Lower lobe of right lung (tissue), 2 donors: Measurements from ENCODE around the gene CHSY1. TPM values are rescaled to one million over a fixed set of nuclear protein-coding genes. Genes with fewer than 3 reads are reported as not detected.

Experiments used
- ATAC-seq, 2 donors: fragments of 200-7000 bp; cut with Tn5 transposase; one replicate each; pipeline ENCODE4 v1.9.1; 2020 to 2022; ENCODE audit warnings: mild to moderate bottlenecking in 2 of 2, moderate library complexity in 2 of 2
- DNase-seq: peaks from one replicate; pipeline ENCODE4 v3.0.0-alpha.2; 2020
- H3K27ac ChIP-seq: fragments of 200-600 bp; one replicate; pipeline ENCODE4 v1.8.0; 2022
- H3K27me3 ChIP-seq: fragments of 200-600 bp; one replicate; pipeline ENCODE4 v1.8.0; 2022; ENCODE audit warnings: low read depth
- H3K36me3 ChIP-seq: fragments of 200-600 bp; one replicate; pipeline ENCODE4 v1.8.0; 2022; ENCODE audit warnings: mild to moderate bottlenecking
- H3K4me1 ChIP-seq: fragments of 200-600 bp; one replicate; pipeline ENCODE4 v1.8.0; 2022
- H3K4me3 ChIP-seq: fragments of 200-600 bp; one replicate; pipeline ENCODE4 v1.8.0; 2022; ENCODE audit warnings: mild to moderate bottlenecking
- H3K9me3 ChIP-seq: fragments of 200-600 bp; one replicate; pipeline ENCODE4 v1.8.0; 2022
- CTCF ChIP-seq: fragments of 200-600 bp; IDR thresholded peaks from one replicate; pipeline ENCODE4 v1.8.0; 2022; ENCODE audit warnings: antibody characterized with exemption, mild to moderate bottlenecking
- intact Hi-C: fragments of 100-400 bp; cut with DNase I; formaldehyde crosslinking; loops from one replicate; pipeline ENCODE4 v1.11.0; 2022
- long read RNA-seq: library from polyadenylated mRNA; unstranded; transcript quantifications from one replicate; pipeline ENCODE4 v2.0.0, GENCODE V29; 2021
- total RNA-seq: library from RNA; stranded (reverse); fragmentation: NEBNext Ultra II Directional; extraction: Animal tissue kit (Norgen Biotek cat#: 25700); gene quantifications from one replicate; pipeline ENCODE4 v1.2.1, GENCODE V29; 2021
- donor health status: DM: no; HTN: yes; CAD: no; lungs with severe emphysema.

Gene CHSY1, protein sequence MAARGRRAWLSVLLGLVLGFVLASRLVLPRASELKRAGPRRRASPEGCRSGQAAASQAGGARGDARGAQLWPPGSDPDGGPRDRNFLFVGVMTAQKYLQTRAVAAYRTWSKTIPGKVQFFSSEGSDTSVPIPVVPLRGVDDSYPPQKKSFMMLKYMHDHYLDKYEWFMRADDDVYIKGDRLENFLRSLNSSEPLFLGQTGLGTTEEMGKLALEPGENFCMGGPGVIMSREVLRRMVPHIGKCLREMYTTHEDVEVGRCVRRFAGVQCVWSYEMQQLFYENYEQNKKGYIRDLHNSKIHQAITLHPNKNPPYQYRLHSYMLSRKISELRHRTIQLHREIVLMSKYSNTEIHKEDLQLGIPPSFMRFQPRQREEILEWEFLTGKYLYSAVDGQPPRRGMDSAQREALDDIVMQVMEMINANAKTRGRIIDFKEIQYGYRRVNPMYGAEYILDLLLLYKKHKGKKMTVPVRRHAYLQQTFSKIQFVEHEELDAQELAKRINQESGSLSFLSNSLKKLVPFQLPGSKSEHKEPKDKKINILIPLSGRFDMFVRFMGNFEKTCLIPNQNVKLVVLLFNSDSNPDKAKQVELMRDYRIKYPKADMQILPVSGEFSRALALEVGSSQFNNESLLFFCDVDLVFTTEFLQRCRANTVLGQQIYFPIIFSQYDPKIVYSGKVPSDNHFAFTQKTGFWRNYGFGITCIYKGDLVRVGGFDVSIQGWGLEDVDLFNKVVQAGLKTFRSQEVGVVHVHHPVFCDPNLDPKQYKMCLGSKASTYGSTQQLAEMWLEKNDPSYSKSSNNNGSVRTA
- total RNA-seq = 25.6 TPM
- long read RNA-seq, full-length matches to known transcripts = 35 of 60 reads
- long read RNA-seq, partial matches to known transcripts = 10 of 60 reads
- long read RNA-seq, other reads (novel, unspliced or antisense) = 15 of 60 reads

- peak; percentile 25 for TF ChIP-seq CTCF
- DNase-seq (peak; percentile 95), ATAC-seq (peak; percentile 93 to 94)
- intact Hi-C loops = loop anchor here (10.0 kb wide), 1 partner anchor 167 kb away; no protein-coding TSS in a partner anchor
- peaks cover 45% of the 10 kb centered on the region for H3K4me1 ChIP-seq
- H3K4me3 ChIP-seq = peak within 1 kb of the TSS; percentile 91
- H3K36me3 ChIP-seq = peaks cover 3% of the 10 kb centered on the region
- H3K27ac ChIP-seq = peak within 1 kb of the TSS; percentile 86
- H3K27me3 ChIP-seq = no peaks in the 10 kb centered on the region
- no peaks in the 10 kb centered on the region for H3K9me3 ChIP-seq
These were observed at the start of gene CHSY1 for GRCh38 chr15:101251830-101252820. TSS of gene CHSY1 (minus strand) at chr15:101252048. CDS start at chr15:101251456, 592 bp downstream.

DNA sequence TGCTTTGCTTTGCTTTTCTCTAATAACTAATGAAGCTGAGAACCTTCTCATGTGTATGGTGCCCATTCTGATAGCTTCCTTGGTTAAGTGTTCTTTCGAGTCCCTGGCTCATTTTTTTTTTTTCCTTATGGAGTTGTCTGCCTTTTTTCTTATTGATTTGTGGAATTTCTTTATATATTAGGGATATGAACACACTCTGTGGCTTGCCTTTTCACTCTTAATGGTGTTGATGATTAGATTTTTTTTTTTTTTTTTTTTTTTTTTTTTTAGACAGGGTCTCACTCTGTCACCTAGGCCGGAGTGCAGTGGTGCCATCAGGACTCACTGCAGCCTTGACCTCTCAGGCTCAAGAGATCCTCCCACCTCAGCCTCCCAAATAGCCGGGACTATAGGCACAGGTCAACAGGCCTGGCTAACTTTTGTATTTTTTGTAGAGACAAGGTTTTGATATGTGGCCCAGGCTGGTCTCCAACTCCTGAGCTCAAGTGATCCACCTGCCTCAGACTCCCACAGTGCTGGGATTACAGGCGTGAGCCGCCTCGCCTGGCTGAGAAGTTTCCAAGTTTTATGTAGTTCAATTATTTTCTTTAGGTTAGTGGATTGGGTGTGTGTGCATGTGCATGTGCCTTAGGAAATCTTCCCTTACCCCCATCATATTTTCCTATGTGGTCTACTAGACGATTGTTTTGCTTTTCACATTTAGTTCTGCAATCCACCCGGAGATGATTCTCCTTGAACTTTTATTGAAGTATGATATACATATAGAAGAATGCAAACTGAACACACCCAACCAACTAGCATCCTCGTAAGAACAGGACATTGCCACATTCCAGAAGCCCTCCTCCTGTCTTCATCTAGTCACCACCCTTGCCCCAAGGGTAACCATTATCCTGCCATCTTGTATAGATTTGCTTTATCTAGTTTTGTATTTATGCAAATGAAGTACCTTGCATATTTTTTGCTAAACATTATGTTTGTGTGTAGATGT, 44.9 kb upstream of the CHSY1 start:
- ATAC-seq (no peak), DNase-seq (no peak)
- Histone ChIP-seq H3K4me1 (peaks cover 24% of the 10 kb centered on the region), H3K27me3 (no peaks in the 10 kb centered on the region), H3K4me3 (peak overlapping the region; percentile 89), H3K36me3 (no peaks in the 10 kb centered on the region), H3K27ac (no peak overlapping the region), H3K9me3 (no peaks in the 10 kb centered on the region)
- intact Hi-C loops = loop anchor here (10.0 kb wide), 1 partner anchor 358 kb away; the partner anchor contains the start of gene TM2D3
- TF ChIP-seq CTCF = no peak

DNA sequence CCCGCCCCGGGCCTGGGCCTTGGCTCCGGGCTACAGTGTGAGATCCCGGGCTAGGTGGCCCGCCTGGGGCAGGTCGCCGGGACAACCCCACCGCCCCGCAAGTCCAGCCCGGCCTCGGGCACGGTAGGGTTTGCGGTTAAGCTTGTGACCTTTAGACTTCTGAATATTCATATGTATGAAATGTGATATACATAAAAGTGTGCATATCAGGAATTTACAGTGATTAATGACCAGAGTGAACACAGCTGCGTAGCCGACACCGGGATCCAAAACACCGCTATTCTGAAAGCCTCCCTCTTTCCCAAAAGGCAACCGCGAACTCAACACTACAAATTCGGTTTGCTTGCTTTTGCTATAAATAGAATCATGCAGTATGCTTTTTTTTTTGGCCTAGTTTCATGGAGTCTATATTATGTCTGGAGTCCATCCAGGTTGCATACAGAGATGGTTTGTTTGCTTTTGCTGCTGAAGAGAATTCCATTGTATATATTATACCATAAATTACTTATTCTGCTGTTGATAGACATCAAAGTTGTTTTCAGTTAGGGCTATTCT, 43.8 kb upstream of the CHSY1 start:
- ATAC-seq (peak in 1 of 2 donors; percentile 67), DNase-seq (no peak)
- H3K9me3 ChIP-seq = no peaks in the 10 kb centered on the region
- TF ChIP-seq CTCF = no peak
- peaks cover 24% of the 10 kb centered on the region for H3K4me1 ChIP-seq
- H3K36me3 ChIP-seq = no peaks in the 10 kb centered on the region
- intact Hi-C loops = loop anchor here (10.0 kb wide), 1 partner anchor 359 kb away; the partner anchor contains the start of gene TM2D3
- peak overlapping the region; percentile 96 for H3K27ac ChIP-seq
- H3K27me3 ChIP-seq = no peaks in the 10 kb centered on the region
- peak overlapping the region; percentile 89 for H3K4me3 ChIP-seq

GRCh38 chr15:101294731-101295606, 43.1 kb upstream of the CHSY1 start, which contains the start of gene SNRPA1:
TSS of gene SNRPA1 (minus strand) at chr15:101295248. CDS start at chr15:101295178, 70 bp downstream.
- Histone ChIP-seq H3K36me3 (peaks cover 4% of the 10 kb centered on the region), H3K27me3 (no peaks in the 10 kb centered on the region), H3K4me3 (peak within 1 kb of the TSS; percentile 89), H3K4me1 (peaks cover 24% of the 10 kb centered on the region), H3K9me3 (no peaks in the 10 kb centered on the region), H3K27ac (peak within 1 kb of the TSS; percentile 96)
- peak; percentile 99 for DNase-seq
- peak; percentile 98 for ATAC-seq
- no peak for TF ChIP-seq CTCF
- intact Hi-C loops = loop anchor here (10.0 kb wide), 1 partner anchor 360 kb away; the partner anchor contains the start of gene TM2D3
